SU-DHL-6 (cell line): ENCODE measurements around the gene GAB2.
"Not testable (repeated sequence)": the region's sequence is repeated elsewhere in the genome, so short reads cannot be mapped to it uniquely, and the experiment has no call there.

Source experiments
- H2AFZ ChIP-seq: fragments of 200-600 bp; sonication (generic); 2 replicates; pipeline ENCODE4 v1.6.1; 2014; ENCODE audit warnings: low read depth, mild to moderate bottlenecking, moderate library complexity, mixed read lengths, antibody characterized with exemption, low read length; ENCODE audit not compliant: severe bottlenecking
- H3F3A ChIP-seq: fragments of 200-600 bp; shearing (Covaris generic); 2 replicates; pipeline ENCODE4 v1.6.0; 2016; ENCODE audit warnings: antibody characterized with exemption, mild to moderate bottlenecking; ENCODE audit not compliant: insufficient read depth
- H3K27ac ChIP-seq: fragments of 200-600 bp; sonication (generic); 2 replicates; pipeline ENCODE4 v1.5.1; 2016; ENCODE audit warnings: low read depth, mild to moderate bottlenecking, low read length, moderate library complexity, mixed read lengths
- H3K27me3 ChIP-seq: fragments of 200-600 bp; sonication (generic), shearing (Covaris generic); 2 replicates; pipeline ENCODE4 v1.6.0; 2014; ENCODE audit warnings: mild to moderate bottlenecking, low read length
- H3K36me3 ChIP-seq: fragments of 200-600 bp; sonication (generic); 2 replicates; pipeline ENCODE4 v1.6.1; 2014; ENCODE audit warnings: mild to moderate bottlenecking, low read length, mixed read lengths
- H3K4me2 ChIP-seq: fragments of 300-600, 200-600 bp; shearing (Covaris generic), sonication (generic); 2 replicates; pipeline ENCODE4 v1.6.0; 2014; ENCODE audit warnings: low read length, low read depth, mild to moderate bottlenecking; ENCODE audit not compliant: poor library complexity, severe bottlenecking
- H3K4me3 ChIP-seq: fragments of 200-600 bp; sonication (generic); 2 replicates; pipeline ENCODE4 v1.5.1; 2014; ENCODE audit warnings: antibody characterized with exemption, low read length, mild to moderate bottlenecking, mixed read lengths; ENCODE audit not compliant: insufficient read depth, poor library complexity, severe bottlenecking
- H3K79me2 ChIP-seq: fragments of 200-600 bp; sonication (generic); 2 replicates; pipeline ENCODE4 v1.6.1; 2014; ENCODE audit warnings: mild to moderate bottlenecking, low read length, moderate library complexity; ENCODE audit not compliant: insufficient read depth
- H3K9ac ChIP-seq: fragments of 200-600 bp; sonication (generic); 2 replicates; pipeline ENCODE4 v1.7.0; 2014; ENCODE audit warnings: mild to moderate bottlenecking, low read length
- H3K9me2 ChIP-seq: fragments of 200-600 bp; sonication (generic); replicated peaks from 2 replicates; pipeline ENCODE4 v1.6.1; 2014; ENCODE audit warnings: low read length; ENCODE audit not compliant: insufficient read depth
- H3K9me3 ChIP-seq: fragments of 200-600 bp; sonication (generic); 2 replicates; pipeline ENCODE4 v1.6.1; 2014; ENCODE audit warnings: low read length, mixed read lengths; ENCODE audit not compliant: insufficient read depth
- H4K20me1 ChIP-seq: fragments of 200-600 bp; sonication (generic); 2 replicates; pipeline ENCODE4 v1.6.1; 2014; ENCODE audit warnings: low read depth, mild to moderate bottlenecking, antibody characterized with exemption, low read length, moderate library complexity, mixed read lengths
- CTCF ChIP-seq: fragments of 200-600 bp; sonication (generic); IDR thresholded peaks from one replicate; pipeline ENCODE4 v1.5.1; 2017; ENCODE audit warnings: antibody characterized with exemption, mild to moderate bottlenecking, low read length, moderate library complexity; ENCODE audit not compliant: insufficient read depth, poor library complexity, severe bottlenecking
- EZH2phosphoT487 ChIP-seq: fragments of 200-600 bp; sonication (generic), shearing (Covaris generic); conservative IDR thresholded peaks from 2 replicates; pipeline ENCODE4 v1.6.1; 2018; ENCODE audit warnings: mild to moderate bottlenecking, antibody characterized with exemption, low read length, moderate library complexity, mixed read lengths

The GAB2 gene

GRCh38 chr11:78224506-78224905 is 193.1 kb downstream of the GAB2 start:
- H4K20me1 ChIP-seq = no peaks in the 10 kb centered on the region
- no peaks in the 10 kb centered on the region for H3K36me3 ChIP-seq
- no peak overlapping the region for H2AFZ ChIP-seq
- no peaks in the 10 kb centered on the region for H3K79me2 ChIP-seq
- no peaks in the 10 kb centered on the region for H3K27me3 ChIP-seq
- no peak overlapping the region for H3K4me3 ChIP-seq
- no peak overlapping the region for H3K9ac ChIP-seq
- no peaks in the 10 kb centered on the region for H3F3A ChIP-seq
- no peaks in the 10 kb centered on the region for H3K9me2 ChIP-seq
- no peak for TF ChIP-seq CTCF
- no peak for TF ChIP-seq EZH2phosphoT487
- no peak overlapping the region for H3K27ac ChIP-seq
- no peaks in the 10 kb centered on the region for H3K9me3 ChIP-seq
- no peak overlapping the region for H3K4me2 ChIP-seq

GRCh38 chr11:78223320-78223954 is 194.2 kb downstream of the GAB2 start:
- H4K20me1 ChIP-seq = no peaks in the 10 kb centered on the region
- no peaks in the 10 kb centered on the region for H3K9me3 ChIP-seq
- no peaks in the 10 kb centered on the region for H3K36me3 ChIP-seq
- no peaks in the 10 kb centered on the region for H3K9me2 ChIP-seq
- TF ChIP-seq EZH2phosphoT487 (no peak), CTCF (no peak)
- H3K4me3 ChIP-seq = no peak overlapping the region
- no peak overlapping the region for H2AFZ ChIP-seq
- H3K4me2 ChIP-seq = no peak overlapping the region
- H3K27me3 ChIP-seq = no peaks in the 10 kb centered on the region
- no peaks in the 10 kb centered on the region for H3F3A ChIP-seq
- no peaks in the 10 kb centered on the region for H3K79me2 ChIP-seq
- H3K9ac ChIP-seq = no peak overlapping the region
- H3K27ac ChIP-seq = no peak overlapping the region

- H4K20me1 ChIP-seq, H3K27ac ChIP-seq, H3K79me2 ChIP-seq, H3K4me3 ChIP-seq, H3K4me2 ChIP-seq, H3K9me3 ChIP-seq, H3K27me3 ChIP-seq, H2AFZ ChIP-seq, H3F3A ChIP-seq, H3K9me2 ChIP-seq, H3K9ac ChIP-seq, H3K36me3 ChIP-seq: not testable (repeated sequence)
Observed at GRCh38 chr11:78222726-78223125, 194.9 kb downstream of the GAB2 start.

GRCh38 chr11:78221396-78222315 is 196.0 kb downstream of the GAB2 start:
- H3K27ac ChIP-seq = no peak overlapping the region
- no peak overlapping the region for H3K4me3 ChIP-seq
- H3K9me3 ChIP-seq = no peaks in the 10 kb centered on the region
- H3F3A ChIP-seq = no peaks in the 10 kb centered on the region
- no peaks in the 10 kb centered on the region for H3K79me2 ChIP-seq
- no peak overlapping the region for H3K4me2 ChIP-seq
- H3K9me2 ChIP-seq = no peaks in the 10 kb centered on the region
- no peaks in the 10 kb centered on the region for H3K27me3 ChIP-seq
- TF ChIP-seq CTCF (no peak), EZH2phosphoT487 (no peak)
- H3K36me3 ChIP-seq = no peaks in the 10 kb centered on the region
- H2AFZ ChIP-seq = no peak overlapping the region
- no peak overlapping the region for H3K9ac ChIP-seq
- H4K20me1 ChIP-seq = no peaks in the 10 kb centered on the region
